Fibroblast of lung (primary cell): Measurements from ENCODE around the gene TCAIM. TPM values are rescaled to one million over a fixed set of nuclear protein-coding genes. Genes with fewer than 3 reads are reported as not detected.
A peak's percentile ranks its signal among the peaks of the same experiment; 100 is the strongest.

Source experiments
- DNase-seq, 2 donors: peaks; one replicate each; pipeline versions ENCODE4 v3.0.0 to v3.0.0-alpha.2; 2010; ENCODE audit warnings: low read depth in 2 of 2
- H2AFZ ChIP-seq: 2 replicates; pipeline ENCODE4 v1.5.1; 2012; ENCODE audit warnings: low read length, control low read depth, inconsistent platforms
- H3K27ac ChIP-seq: 2 replicates; pipeline ENCODE4 v1.5.1; 2011; ENCODE audit warnings: low read length, control low read depth; ENCODE audit not compliant: insufficient read depth
- H3K27me3 ChIP-seq: 2 replicates; pipeline ENCODE4 v1.5.1; 2011; ENCODE audit warnings: mild to moderate bottlenecking, low read length; ENCODE audit not compliant: control insufficient read depth, insufficient read depth
- H3K36me3 ChIP-seq: 2 replicates; pipeline ENCODE4 v1.5.1; 2011; ENCODE audit warnings: low read length; ENCODE audit not compliant: control insufficient read depth, insufficient read depth
- H3K4me1 ChIP-seq: 2 replicates; pipeline ENCODE4 v1.5.1; 2011; ENCODE audit warnings: low read length; ENCODE audit not compliant: control insufficient read depth, insufficient read depth; ENCODE audit errors: extremely low read depth
- H3K4me2 ChIP-seq: 2 replicates; pipeline ENCODE4 v1.5.1; 2011; ENCODE audit warnings: low read length, control low read depth; ENCODE audit not compliant: insufficient read depth; ENCODE audit errors: extremely low read depth
- H3K4me3 ChIP-seq, 4 experiments: fragments of 200-600 bp in 1 of 4; sonication (generic) in 1 of 4; replicated peaks in 1 of 4; 2 replicates each; pipeline ENCODE4 v1.5.1; 2011 to 2016; ENCODE audit warnings: low read length in 4 of 4, low read depth in 3 of 4, mild to moderate bottlenecking in 3 of 4, control low read depth in 2 of 4, inconsistent platforms in 1 of 4, mixed read lengths in 1 of 4; ENCODE audit not compliant: insufficient read depth in 1 of 4; ENCODE audit errors: control extremely low read depth in 1 of 4
- H3K79me2 ChIP-seq: 2 replicates; pipeline ENCODE4 v1.5.1; 2012; ENCODE audit warnings: mild to moderate bottlenecking, low read length, inconsistent platforms; ENCODE audit not compliant: control insufficient read depth, insufficient read depth
- H3K9ac ChIP-seq: 2 replicates; pipeline ENCODE4 v1.5.1; 2011; ENCODE audit warnings: mild to moderate bottlenecking, low read length, control low read depth; ENCODE audit not compliant: insufficient read depth
- H3K9me3 ChIP-seq: 2 replicates; pipeline ENCODE4 v1.5.1; 2012; ENCODE audit warnings: low read depth, low read length; ENCODE audit not compliant: control insufficient read depth, insufficient read depth
- H4K20me1 ChIP-seq: 2 replicates; pipeline ENCODE4 v1.5.1; 2011; ENCODE audit warnings: low read length; ENCODE audit not compliant: control insufficient read depth, insufficient read depth; ENCODE audit errors: extremely low read depth
- EZH2 ChIP-seq: IDR thresholded peaks from 2 replicates; pipeline ENCODE4 v1.5.1; 2012; ENCODE audit warnings: low read length, control low read depth, mild to moderate bottlenecking; ENCODE audit errors: missing control alignments
- polyA plus RNA-seq, 2 donors: library from polyadenylated mRNA; depleted of rRNA in 1 of 2; stranded (reverse) in 1 of 2; unstranded in 1 of 2; fragments of >200 nt; gene quantifications; 2 replicates each; pipeline ENCODE4 v1.2.1, GENCODE V29; 2011 to 2012; ENCODE audit warnings: missing spikeins in 1 of 2
- total RNA-seq: library from RNA; depleted of rRNA; stranded (reverse); fragments of >200 nt; gene quantifications from 2 replicates; pipeline ENCODE4 v1.2.1, GENCODE V29; 2014
- TF ChIP-seq, protein P1 (sequence below), 2 donors: IDR thresholded peaks in 1 of 2; conservative IDR thresholded peaks in 1 of 2; 1 replicate in 1 of 2; 2 replicates in 1 of 2; pipeline ENCODE4 v1.5.1; 2011 to 2012; ENCODE audit warnings: low read length in 2 of 2, control low read depth in 1 of 2, inconsistent platforms in 1 of 2, low read depth in 1 of 2, mild to moderate bottlenecking in 1 of 2

TCAIM gene
- total and polyA plus RNA-seq, 2 donors (not counting 1 experiment from before 2014, with no cell fraction given): 29.8 to 46.6 TPM

DNA sequence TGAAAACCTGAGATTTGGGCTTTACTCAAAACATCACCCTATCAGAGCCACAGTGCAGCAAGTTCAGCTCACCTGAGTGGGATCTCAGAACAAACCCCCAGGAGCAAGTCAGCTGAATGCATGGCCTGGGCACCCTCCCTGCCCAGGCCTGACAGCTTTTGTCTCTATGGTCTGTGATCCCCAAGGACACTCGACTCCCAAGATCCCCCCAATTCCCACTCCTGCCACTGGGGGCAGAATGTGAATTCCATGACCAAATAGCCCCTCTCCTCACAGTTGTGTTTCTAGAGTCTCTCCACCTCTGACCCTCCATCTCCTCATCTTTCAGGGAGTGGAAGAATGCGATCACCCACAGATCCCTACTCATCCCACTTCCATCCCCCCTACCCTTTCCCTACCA, 80.0 kb downstream of the TCAIM start:
- Histone ChIP-seq H3K36me3 (no peaks in the 10 kb centered on the region), H4K20me1 (no peaks in the 10 kb centered on the region), H3K27me3 (no peaks in the 10 kb centered on the region), H3K4me1 (no peaks in the 10 kb centered on the region), H2AFZ (no peak overlapping the region), H3K9me3 (no peaks in the 10 kb centered on the region), H3K79me2 (no peaks in the 10 kb centered on the region), H3K27ac (no peak overlapping the region), H3K4me3 (no peak overlapping the region), H3K9ac (no peak overlapping the region), H3K4me2 (no peak overlapping the region)
- no peak for DNase-seq
- TF ChIP-seq, protein P1, sequence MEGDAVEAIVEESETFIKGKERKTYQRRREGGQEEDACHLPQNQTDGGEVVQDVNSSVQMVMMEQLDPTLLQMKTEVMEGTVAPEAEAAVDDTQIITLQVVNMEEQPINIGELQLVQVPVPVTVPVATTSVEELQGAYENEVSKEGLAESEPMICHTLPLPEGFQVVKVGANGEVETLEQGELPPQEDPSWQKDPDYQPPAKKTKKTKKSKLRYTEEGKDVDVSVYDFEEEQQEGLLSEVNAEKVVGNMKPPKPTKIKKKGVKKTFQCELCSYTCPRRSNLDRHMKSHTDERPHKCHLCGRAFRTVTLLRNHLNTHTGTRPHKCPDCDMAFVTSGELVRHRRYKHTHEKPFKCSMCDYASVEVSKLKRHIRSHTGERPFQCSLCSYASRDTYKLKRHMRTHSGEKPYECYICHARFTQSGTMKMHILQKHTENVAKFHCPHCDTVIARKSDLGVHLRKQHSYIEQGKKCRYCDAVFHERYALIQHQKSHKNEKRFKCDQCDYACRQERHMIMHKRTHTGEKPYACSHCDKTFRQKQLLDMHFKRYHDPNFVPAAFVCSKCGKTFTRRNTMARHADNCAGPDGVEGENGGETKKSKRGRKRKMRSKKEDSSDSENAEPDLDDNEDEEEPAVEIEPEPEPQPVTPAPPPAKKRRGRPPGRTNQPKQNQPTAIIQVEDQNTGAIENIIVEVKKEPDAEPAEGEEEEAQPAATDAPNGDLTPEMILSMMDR (conservative IDR thresholded peaks at IDR 0.05 in 1 of 2, IDR thresholded peaks at IDR 0.05 in 1 of 2; ENCODE audit: low read depth in 1 of 2, low read length in 2 of 2): peak; percentile 7 to 34
- no peak for TF ChIP-seq EZH2

DNA sequence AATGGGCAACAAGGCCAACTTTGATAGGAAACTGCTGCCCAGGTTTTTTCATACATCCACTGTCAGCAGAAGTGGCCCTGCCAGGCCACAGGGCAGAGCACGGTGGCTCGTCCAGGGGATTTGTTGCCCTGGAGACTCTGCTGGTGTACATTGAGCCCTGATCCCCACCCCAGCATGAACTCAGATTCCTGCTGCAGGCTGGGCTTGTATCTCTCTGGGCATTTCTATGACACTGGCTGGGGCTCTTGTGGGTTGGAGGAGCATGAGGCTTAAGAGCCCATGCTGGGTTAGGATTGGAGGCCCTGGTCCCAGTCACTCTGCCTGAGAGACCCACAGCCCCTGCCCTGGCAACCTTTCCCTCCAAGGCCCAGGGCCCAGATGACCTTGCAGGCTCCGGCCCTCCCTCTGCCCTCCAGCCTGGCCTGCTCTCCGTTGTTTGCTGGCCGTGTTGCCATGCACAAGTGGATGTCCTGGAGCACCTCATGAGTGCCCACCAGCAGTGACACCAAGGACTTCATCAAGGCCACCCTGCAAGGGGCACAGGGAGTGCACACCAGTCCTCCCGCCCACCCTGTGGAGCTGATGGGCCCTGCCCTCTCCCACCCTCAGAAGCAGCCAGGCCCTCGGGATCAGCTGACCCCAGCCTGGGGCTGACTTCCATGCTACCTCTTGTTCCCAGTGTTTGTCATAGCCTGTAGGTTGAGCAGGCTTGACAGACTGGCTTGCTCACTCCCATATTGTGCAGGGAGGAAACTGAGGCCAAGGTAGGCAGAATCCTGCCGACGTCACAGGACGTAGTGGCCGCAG, 80.8 kb downstream of the TCAIM start:
- no peaks in the 10 kb centered on the region for H3K9me3 ChIP-seq
- H3K27me3 ChIP-seq: no peaks in the 10 kb centered on the region
- H2AFZ ChIP-seq: no peak overlapping the region
- no peak for DNase-seq
- H3K4me3 ChIP-seq: no peak overlapping the region
- H4K20me1 ChIP-seq: no peaks in the 10 kb centered on the region
- TF ChIP-seq, protein P1 (conservative IDR thresholded peaks at IDR 0.05 in 1 of 2, IDR thresholded peaks at IDR 0.05 in 1 of 2; ENCODE audit: low read depth in 1 of 2, low read length in 2 of 2): no peak
- TF ChIP-seq EZH2: no peak
- no peaks in the 10 kb centered on the region for H3K4me1 ChIP-seq
- no peaks in the 10 kb centered on the region for H3K79me2 ChIP-seq
- H3K27ac ChIP-seq: no peak overlapping the region
- no peak overlapping the region for H3K9ac ChIP-seq
- no peak overlapping the region for H3K4me2 ChIP-seq
- H3K36me3 ChIP-seq: no peaks in the 10 kb centered on the region

DNA sequence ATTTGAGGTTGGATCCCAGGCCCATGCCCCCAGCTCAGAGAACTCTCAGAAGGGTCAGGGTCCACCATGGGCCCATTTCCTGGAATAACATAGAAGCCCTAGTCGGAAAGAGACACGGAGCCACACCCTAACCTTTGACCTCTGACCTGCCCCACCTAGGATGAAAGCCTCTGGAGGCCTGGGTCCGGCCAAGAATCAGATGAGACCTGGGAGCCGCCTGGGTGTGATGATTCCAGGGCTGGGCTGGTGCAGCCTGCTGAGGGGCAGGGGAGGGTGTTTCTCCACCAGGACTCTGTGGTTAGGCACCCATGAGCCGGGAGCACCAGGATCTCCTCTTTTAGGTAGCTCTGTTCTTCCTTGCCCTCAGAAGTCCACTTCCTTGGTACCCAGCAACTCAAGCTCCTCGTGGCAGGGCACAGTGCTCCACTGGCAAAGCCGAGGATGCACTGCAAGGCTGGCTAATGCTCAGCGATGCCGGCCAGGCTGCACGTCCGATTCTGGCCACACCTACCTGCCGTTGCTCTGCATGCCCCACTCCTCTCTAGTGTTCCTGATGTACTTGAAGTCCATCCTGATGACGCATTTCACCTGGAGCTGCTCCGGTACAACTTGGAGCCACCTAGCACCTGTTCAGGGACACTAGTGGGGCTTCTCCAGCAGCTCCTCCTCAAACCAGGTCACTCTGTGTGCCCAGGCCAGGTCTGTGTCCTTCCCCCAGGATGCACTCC, 81.5 kb downstream of the TCAIM start:
- Histone ChIP-seq H3K79me2 (no peaks in the 10 kb centered on the region), H3K27me3 (no peaks in the 10 kb centered on the region), H3K4me1 (no peaks in the 10 kb centered on the region), H3K9ac (no peak overlapping the region), H3K27ac (no peak overlapping the region), H3K36me3 (no peaks in the 10 kb centered on the region), H2AFZ (no peak overlapping the region), H3K4me2 (no peak overlapping the region), H3K4me3 (no peak overlapping the region), H3K9me3 (no peaks in the 10 kb centered on the region), H4K20me1 (no peaks in the 10 kb centered on the region)
- DNase-seq: no peak
- TF ChIP-seq, protein P1 (conservative IDR thresholded peaks at IDR 0.05 in 1 of 2, IDR thresholded peaks at IDR 0.05 in 1 of 2; ENCODE audit: low read depth in 1 of 2, low read length in 2 of 2): no peak
